ENCODE data around the gene COL25A1. TPM values are rescaled to one million over a fixed set of nuclear protein-coding genes. Genes with fewer than 3 reads are reported as not detected.

Gene COL25A1
- polyA plus RNA-seq, 2 of the 4 experiments (the other 2 are of a cell fraction) = not detected

- 35% methylated on average over 5 of the region's 5 CpGs for WGBS (ENCODE audit: missing lambda C conversion rate)
- H3K27ac ChIP-seq = no peak overlapping the region
- no peak for FAIRE-seq
- TF ChIP-seq TP53 (CRISPR knock-in tag; IDR thresholded peaks at IDR 0.05) (no peak), GATA3 (IDR thresholded peaks at IDR 0.05; ENCODE audit: borderline replicate concordance) (no peak), HMGXB4 (CRISPR knock-in tag; IDR thresholded peaks at IDR 0.05; ENCODE audit: borderline replicate concordance) (no peak), MAX (IDR thresholded peaks at IDR 0.05) (no peak), MAZ (IDR thresholded peaks at IDR 0.05; ENCODE audit: borderline replicate concordance, low read depth, low read length) (no peak), FOXS1 (CRISPR knock-in tag; IDR thresholded peaks at IDR 0.05) (no peak), CBX8 (IDR thresholded peaks at IDR 0.05) (no peak), CHD2 (IDR thresholded peaks at IDR 0.05; ENCODE audit: low read length, partially characterized antibody) (no peak), MYC (IDR thresholded peaks at IDR 0.05; ENCODE audit: borderline replicate concordance, low read length) (no peak), POLR2AphosphoS2 (conservative IDR thresholded peaks at IDR 0.05; ENCODE audit: low read length) (no peak), EHMT2 (IDR thresholded peaks at IDR 0.05; ENCODE audit: low read depth) (no peak), RCOR1 (IDR thresholded peaks at IDR 0.05; ENCODE audit: low read depth, low read length) (no peak), RNF2 (IDR thresholded peaks at IDR 0.05; ENCODE audit: borderline replicate concordance, low read depth) (no peak), RARB (CRISPR knock-in tag; IDR thresholded peaks at IDR 0.05) (no peak), JUN (IDR thresholded peaks at IDR 0.05) (no peak), HOXB13 (CRISPR knock-in tag; IDR thresholded peaks at IDR 0.05; ENCODE audit: low read depth) (no peak)
- no peak for DNase-seq (ENCODE audit: low read depth in 1 of 2, low spot score in 1 of 2)
- ChIA-PET CTCF (no interaction called here), POLR2A (no interaction called here)
- H3K4me2 ChIP-seq = no peak overlapping the region
- no peak overlapping the region for H3K4me3 ChIP-seq
- H3K4me1 ChIP-seq = no peaks in the 10 kb centered on the region
- no peak for ATAC-seq
- no peaks in the 10 kb centered on the region for H3K9me3 ChIP-seq
Measured at GRCh38 chr4:108804648-108805273, 497.7 kb downstream of the COL25A1 start.

- ChIA-PET CTCF (no interaction called here), POLR2A (no interaction called here)
- Histone ChIP-seq H3K27ac (no peak overlapping the region), H3K4me3 (no peak overlapping the region), H3K4me2 (no peak overlapping the region), H3K9me3 (no peaks in the 10 kb centered on the region), H3K4me1 (no peaks in the 10 kb centered on the region)
- TF ChIP-seq MAFK (IDR thresholded peaks at IDR 0.05; ENCODE audit: partially characterized antibody) (no peak), HOXA7 (CRISPR knock-in tag; IDR thresholded peaks at IDR 0.05) (no peak), SREBF2 (IDR thresholded peaks at IDR 0.05) (no peak), HES2 (IDR thresholded peaks at IDR 0.05) (no peak), HDAC2 (IDR thresholded peaks at IDR 0.05) (no peak), HOXB5 (CRISPR knock-in tag; IDR thresholded peaks at IDR 0.05) (no peak), BCL3 (IDR thresholded peaks at IDR 0.05) (no peak), PBX3 (IDR thresholded peaks at IDR 0.05) (no peak)
- ATAC-seq (no peak), FAIRE-seq (no peak), DNase-seq (ENCODE audit: low read depth in 1 of 2, low spot score in 1 of 2) (no peak)
- 74% methylated on average over 5 of the region's 5 CpGs for WGBS (ENCODE audit: missing lambda C conversion rate)
Measured at GRCh38 chr4:108799306-108799705, 503.2 kb downstream of the COL25A1 start.
